GM12878 (cell line): ENCODE data around the gene CFAP61. TPM values are rescaled to one million over a fixed set of nuclear protein-coding genes. Genes with fewer than 3 reads are reported as not detected.
A peak's percentile ranks its signal among the peaks of the same experiment; 100 is the strongest.

Source experiments
- ATAC-seq: fragments of 200-7000 bp; cut with Tn5 transposase; 3 replicates; pipeline ENCODE4 v1.9.1; 2020; ENCODE audit warnings: mild to moderate bottlenecking, moderate library complexity
- BruUV-seq: library from RNA; stranded (reverse); fragments of 400-500 nt; replicated peaks from 2 replicates; lab custom pipeline; 2021; lab: Mats Ljungman, UMichigan
- CTCF ChIA-PET: fragments of 300-600 bp; sonication (Branson Sonifier 250); formaldehyde crosslinking; extraction: SDS; loops from one replicate; lab custom pipeline; 2021; ENCODE audit warnings: inconsistent platforms; lab: Yijun Ruan, JAX
- POLR2A ChIA-PET: fragments of 350-600 bp; formaldehyde crosslinking; extraction: SDS; loops from one replicate; lab custom pipeline; 2021; ENCODE audit warnings: inconsistent platforms; lab: Charles Lee
- RAD21 ChIA-PET: fragments of 300-600 bp; sonication (Branson Sonifier 250); formaldehyde crosslinking; loops from one replicate; lab custom pipeline; 2023; ENCODE audit warnings: antibody characterized with exemption; ENCODE audit not compliant: unreplicated experiment; lab: Charles Lee
- SMC1A ChIA-PET: fragments of 300-600 bp; sonication (Branson Sonifier 250); formaldehyde crosslinking; loops from one replicate; lab custom pipeline; 2023; ENCODE audit not compliant: unreplicated experiment, uncharacterized antibody; lab: Charles Lee
- DNase-seq: peaks from one replicate; pipeline ENCODE4 v3.0.0-alpha.2; 2011; ENCODE audit warnings: low read depth, low spot score
- FAIRE-seq: peaks from 3 replicates; lab custom pipeline; 2011; peaks lifted over from hg19 to GRCh38; lab: Jason Lieb, UNC
- H2AFZ ChIP-seq: 2 replicates; pipeline ENCODE4 v1.6.0; 2011; ENCODE audit warnings: low read depth, low read length, control low read depth; ENCODE audit not compliant: control insufficient read depth
- H3K27ac ChIP-seq: 2 replicates; pipeline ENCODE4 v1.5.1; 2011; ENCODE audit warnings: control low read depth; ENCODE audit not compliant: control insufficient read depth, insufficient read depth
- H3K27me3 ChIP-seq, 2 experiments: replicated peaks in 1 of 2; 2 replicates each; pipeline versions ENCODE4 v1.6.0 to v1.6.1; 2011; ENCODE audit warnings: low read length in 1 of 2; ENCODE audit not compliant: control insufficient read depth in 2 of 2, insufficient read depth in 2 of 2
- H3K36me3 ChIP-seq, 2 experiments: 2 replicates each; pipeline ENCODE4 v1.5.1; 2011; ENCODE audit warnings: low read length in 1 of 2; ENCODE audit not compliant: control insufficient read depth in 2 of 2, insufficient read depth in 2 of 2
- H3K4me1 ChIP-seq: 2 replicates; pipeline ENCODE4 v1.6.1; 2011; ENCODE audit warnings: mild to moderate bottlenecking, low read length, moderate library complexity, mixed read lengths; ENCODE audit not compliant: control insufficient read depth, insufficient read depth
- H3K4me2 ChIP-seq: 2 replicates; pipeline ENCODE4 v1.6.0; 2011; ENCODE audit warnings: control low read depth; ENCODE audit not compliant: control insufficient read depth, insufficient read depth
- H3K4me3 ChIP-seq: fragments of 200-600 bp; sonication (generic); 2 replicates; pipeline ENCODE4 v1.5.1; 2016
- H3K79me2 ChIP-seq: 2 replicates; pipeline ENCODE4 v1.6.0; 2011; ENCODE audit warnings: low read length; ENCODE audit not compliant: control insufficient read depth, insufficient read depth
- H3K9ac ChIP-seq: 2 replicates; pipeline ENCODE4 v1.8.0; 2011; ENCODE audit warnings: low read length, control low read depth, mixed read lengths; ENCODE audit not compliant: control insufficient read depth, insufficient read depth
- H3K9me3 ChIP-seq: replicated peaks from 3 replicates; pipeline ENCODE4 v1.5.1; 2011; ENCODE audit warnings: mild to moderate bottlenecking, low read length; ENCODE audit not compliant: control insufficient read depth, insufficient read depth
- H4K20me1 ChIP-seq: 2 replicates; pipeline ENCODE4 v1.6.0; 2011; ENCODE audit not compliant: control insufficient read depth, insufficient read depth
- CHD1 ChIP-seq: IDR thresholded peaks from 2 replicates; pipeline ENCODE4 v1.6.1; 2012; ENCODE audit warnings: low read depth, low read length, improper control_type of control experiment
- DPF2 ChIP-seq: fragments of 450-650 bp; IDR thresholded peaks from 2 replicates; pipeline ENCODE4 v1.6.1; 2017; ENCODE audit warnings: mild to moderate bottlenecking
- EP300 ChIP-seq, 2 experiments: fragments of 150-350 bp in 1 of 2; IDR thresholded peaks; 2 replicates each; pipeline ENCODE4 v1.6.1; 2011 to 2012; ENCODE audit warnings: low read depth in 2 of 2, low read length in 2 of 2, borderline replicate concordance in 1 of 2, improper control_type of control experiment in 1 of 2, inconsistent platforms in 1 of 2; ENCODE audit not compliant: control insufficient read depth in 1 of 2
- FOXM1 ChIP-seq: IDR thresholded peaks from 2 replicates; pipeline ENCODE4 v1.6.1; 2012; ENCODE audit warnings: low read depth, mild to moderate bottlenecking, inconsistent platforms, low read length, moderate library complexity
- GATAD2B ChIP-seq: fragments of 450-650 bp; conservative IDR thresholded peaks from 2 replicates; pipeline ENCODE4 v1.6.1; 2017; ENCODE audit warnings: low read depth, mild to moderate bottlenecking, moderate library complexity
- HDAC6 ChIP-seq: fragments of 200-600 bp; sonication (generic); IDR thresholded peaks from one replicate; pipeline ENCODE4 v1.8.0; 2017; ENCODE audit warnings: antibody characterized with exemption; ENCODE audit not compliant: unreplicated experiment
- KLF5 ChIP-seq: fragments of 450-650 bp; IDR thresholded peaks from 2 replicates; pipeline ENCODE4 v1.6.1; 2014; ENCODE audit warnings: mild to moderate bottlenecking; ENCODE audit not compliant: partially characterized antibody
- LARP7 ChIP-seq: fragments of 450-650 bp; IDR thresholded peaks from 2 replicates; pipeline ENCODE4 v1.6.1; 2017; ENCODE audit warnings: mild to moderate bottlenecking
- MEF2A ChIP-seq: IDR thresholded peaks from 2 replicates; pipeline ENCODE4 v1.6.1; 2011; ENCODE audit warnings: low read depth, mild to moderate bottlenecking, low read length, moderate library complexity; ENCODE audit not compliant: insufficient read depth
- NFXL1 ChIP-seq: fragments of 450-650 bp; IDR thresholded peaks from 2 replicates; pipeline ENCODE4 v1.6.1; 2017; ENCODE audit warnings: antibody characterized with exemption, mild to moderate bottlenecking, borderline replicate concordance
- POU2F2 ChIP-seq: IDR thresholded peaks from 3 replicates; pipeline ENCODE4 v1.6.1; 2011; ENCODE audit warnings: low read depth, mild to moderate bottlenecking, low read length, borderline replicate concordance
- RB1 ChIP-seq: fragments of 450-650 bp; formaldehyde crosslinking; IDR thresholded peaks from 2 replicates; pipeline ENCODE4 v1.6.1; 2017; ENCODE audit warnings: mild to moderate bottlenecking, borderline replicate concordance
- SMARCA5 ChIP-seq: fragments of 450-650 bp; IDR thresholded peaks from 2 replicates; pipeline ENCODE4 v1.6.1; 2017; ENCODE audit warnings: mild to moderate bottlenecking
- TAF1 ChIP-seq: IDR thresholded peaks from 2 replicates; pipeline ENCODE4 v1.6.1; 2011; ENCODE audit warnings: mild to moderate bottlenecking, low read depth, low read length, borderline replicate concordance
- TARDBP ChIP-seq: IDR thresholded peaks from 2 replicates; pipeline ENCODE4 v1.6.1; 2016; ENCODE audit warnings: borderline replicate concordance
- TCF3 ChIP-seq: IDR thresholded peaks from 2 replicates; pipeline ENCODE4 v1.6.1; 2012; ENCODE audit warnings: low read depth, mild to moderate bottlenecking, low read length, borderline replicate concordance; ENCODE audit not compliant: insufficient read depth
- TCF7 ChIP-seq: IDR thresholded peaks from 2 replicates; pipeline ENCODE4 v1.6.1; 2014; ENCODE audit warnings: antibody characterized with exemption, borderline replicate concordance
- ZBED1 ChIP-seq: IDR thresholded peaks from 2 replicates; pipeline ENCODE4 v1.6.1; 2016; ENCODE audit warnings: borderline replicate concordance
- ZNF24 ChIP-seq: fragments of 450-650 bp; IDR thresholded peaks from 2 replicates; pipeline ENCODE4 v1.6.1; 2017; ENCODE audit warnings: antibody characterized with exemption, mild to moderate bottlenecking
- ZNF274 ChIP-seq: IDR thresholded peaks from one replicate; pipeline ENCODE4 v1.8.0; 2011; ENCODE audit not compliant: insufficient read length, insufficient read depth
- WGBS: methylation state at CpG from one replicate; pipeline ENCODE4 v1.1.6; 2016; ENCODE audit warnings: low lambda C conversion rate; ENCODE audit not compliant: insufficient replicate concordance, insufficient coverage; ENCODE audit errors: missing lambda C conversion rate; 5-methylcytosine and 5-hydroxymethylcytosine counted together
- in situ Hi-C: fragments of 300-500 bp; cut with MboI; formaldehyde crosslinking; loops from 9 replicates; pipeline ENCODE4 v1.14.3; 2018; ENCODE audit warnings: mixed read lengths
- intact Hi-C: fragments of 100-400 bp; cut with micrococcal nuclease; formaldehyde crosslinking; loops from one replicate; pipeline ENCODE4 v1.14.2; 2022; ENCODE audit not compliant: unreplicated experiment
- polyA plus RNA-seq, 11 experiments: library from polyadenylated mRNA; depleted of rRNA in 4 of 11; unstranded in 6 of 11; stranded (reverse) in 5 of 11; fragments of >200 nt; fragmentation: Nextera tagmentation in 4 of 11; fragmentation: Illumina TruSeq in 1 of 11; extraction: Ambion mirVana in 4 of 11; extraction: Trizol in 1 of 11; gene quantifications; 1 replicate in 1 of 11; 2 replicates in 10 of 11; pipeline versions ENCODE4 v1.2.1 to v1.2.3, GENCODE V29; 2011 to 2016; ENCODE audit warnings: inconsistent platforms in 2 of 11, missing spikeins in 2 of 11, low read depth in 1 of 11
- total RNA-seq, 4 experiments: library from RNA; depleted of rRNA in 3 of 4; stranded (reverse); fragments of >200 nt in 3 of 4; fragmentation: Illumina TruSeq in 1 of 4; extraction: Trizol in 1 of 4; gene quantifications; 2 replicates each; pipeline versions ENCODE4 v1.2.1 to v1.2.3, GENCODE V29; 2013 to 2021
- TF ChIP-seq, protein P1 (sequence below): IDR thresholded peaks from 2 replicates; pipeline ENCODE4 v1.6.1; 2011; ENCODE audit warnings: low read depth, low read length, improper control_type of control experiment, borderline replicate concordance
- TF ChIP-seq, protein P2 (sequence below): fragments of 450-650 bp; IDR thresholded peaks from 2 replicates; pipeline ENCODE4 v1.6.1; 2018; ENCODE audit warnings: borderline replicate concordance, mild to moderate bottlenecking; ENCODE audit not compliant: partially characterized antibody

Gene CFAP61
- total and polyA plus RNA-seq, 10 of the 15 experiments (the other 5 are each of a cell fraction or from before 2014, with no cell fraction given): 0.11 to 0.41 (median 0.24) TPM; not detected in 7

DNA sequence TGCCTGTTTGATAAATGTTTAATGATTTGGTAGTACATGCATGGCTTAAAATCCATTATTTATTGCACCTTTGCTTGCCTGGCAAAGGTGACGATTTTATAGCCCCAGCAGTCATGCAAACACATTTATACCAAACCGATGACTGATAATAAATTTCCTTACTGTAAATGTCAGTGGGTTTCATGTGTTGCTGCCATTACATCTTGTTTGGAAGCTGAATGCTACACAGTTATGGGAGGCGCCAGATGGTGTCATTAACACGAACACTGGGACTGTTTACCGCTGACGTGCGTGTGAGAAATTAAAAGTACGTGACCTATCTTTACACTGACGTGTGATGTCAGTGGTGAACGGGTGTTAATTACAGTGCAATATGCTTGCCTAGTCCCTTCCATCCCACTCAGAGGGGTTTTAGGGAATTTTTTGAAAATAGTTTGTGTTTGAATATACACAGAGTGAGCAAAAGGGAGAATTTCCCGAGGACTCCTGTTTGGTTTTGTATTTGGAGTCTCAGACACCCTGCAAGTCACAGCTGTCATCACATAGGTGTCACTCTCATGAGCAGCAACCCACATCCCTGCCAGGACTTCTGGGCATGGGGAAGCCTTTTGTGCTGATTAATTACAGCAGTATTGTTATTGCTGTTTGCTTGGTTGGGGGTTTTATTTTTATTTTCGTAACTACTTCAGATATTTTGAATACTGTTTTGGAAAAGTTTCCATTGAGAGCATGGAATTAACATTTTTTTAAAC lies 163.8 kb downstream of the CFAP61 start (continued):
- no peak for TF ChIP-seq TAF1
- peak; percentile 59 for TF ChIP-seq DPF2
- TF ChIP-seq TARDBP: no peak
- no peak for TF ChIP-seq ZNF24
- TF ChIP-seq, protein P1, sequence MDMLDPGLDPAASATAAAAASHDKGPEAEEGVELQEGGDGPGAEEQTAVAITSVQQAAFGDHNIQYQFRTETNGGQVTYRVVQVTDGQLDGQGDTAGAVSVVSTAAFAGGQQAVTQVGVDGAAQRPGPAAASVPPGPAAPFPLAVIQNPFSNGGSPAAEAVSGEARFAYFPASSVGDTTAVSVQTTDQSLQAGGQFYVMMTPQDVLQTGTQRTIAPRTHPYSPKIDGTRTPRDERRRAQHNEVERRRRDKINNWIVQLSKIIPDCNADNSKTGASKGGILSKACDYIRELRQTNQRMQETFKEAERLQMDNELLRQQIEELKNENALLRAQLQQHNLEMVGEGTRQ: no peak
- no peak for TF ChIP-seq KLF5
- TF ChIP-seq GATAD2B: 0 out of 2 replicates have a peak, but pooled peaks have one; percentile 22
- TF ChIP-seq ZNF274: no peak
- no peak for TF ChIP-seq FOXM1
- TF ChIP-seq EP300 (IDR thresholded peaks at IDR 0.05; ENCODE audit: borderline replicate concordance in 1 of 2, control insufficient read depth in 1 of 2, low read depth in 2 of 2, low read length in 2 of 2): peak in 1 of 2 experiments; percentile 61; a peak in 1 of 4 replicates
- TF ChIP-seq TCF7: no peak
- TF ChIP-seq POU2F2: no peak

DNA sequence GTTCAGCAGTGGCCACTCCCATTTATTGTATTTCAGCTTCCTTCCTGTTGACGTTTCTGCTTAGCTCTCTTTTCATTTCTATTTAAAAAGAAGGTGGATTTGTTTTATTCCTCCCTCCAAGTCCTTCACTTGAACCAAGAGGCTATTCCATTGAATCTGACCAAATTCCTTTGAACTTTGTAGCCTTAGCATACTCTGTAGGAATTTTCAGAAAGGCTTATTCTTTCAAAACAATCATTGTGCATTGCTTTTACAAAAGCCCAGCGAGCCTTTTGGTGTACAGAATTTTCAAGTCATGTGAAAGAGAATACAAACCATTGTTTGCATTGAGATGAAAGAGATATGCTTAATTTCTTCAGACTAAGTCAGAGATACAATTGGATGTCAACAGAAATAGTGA lies 164.6 kb downstream of the CFAP61 start:
- 2% methylated on average over 2 of the region's 2 CpGs for WGBS
- Histone ChIP-seq H4K20me1 (no peaks in the 10 kb centered on the region), H3K4me2 (no peak overlapping the region), H3K27ac (no peak overlapping the region), H3K79me2 (no peaks in the 10 kb centered on the region), H3K9ac (no peak overlapping the region), H3K4me1 (no peaks in the 10 kb centered on the region), H3K9me3 (peaks cover 3% of the 10 kb centered on the region; the same call in 2 of the 3 replicates), H3K4me3 (no peak overlapping the region), H3K36me3 (no peaks in the 10 kb centered on the region), H2AFZ (no peak overlapping the region), H3K27me3 (no peaks in the 10 kb centered on the region)
- FAIRE-seq (no peak), ATAC-seq (no peak), DNase-seq (no peak)
- intact Hi-C loops (no loop called here), in situ Hi-C loops (no loop called here)
- RAD21 ChIA-PET: no interaction called here
- CTCF ChIA-PET: no interaction called here
- BruUV-seq: no TSS peak
- POLR2A ChIA-PET: no interaction called here
- SMC1A ChIA-PET: interaction anchor here (0.8 to 1.7 kb wide), 2 partner anchors 21 to 51 kb away, joined by 3 read pairs; no protein-coding TSS in a partner anchor
- TF ChIP-seq MEF2A: no peak
- TF ChIP-seq LARP7: no peak
- TF ChIP-seq SMARCA5: no peak
- no peak for TF ChIP-seq RB1
- TF ChIP-seq NFXL1: no peak
- no peak for TF ChIP-seq CHD1
- TF ChIP-seq, protein P2, sequence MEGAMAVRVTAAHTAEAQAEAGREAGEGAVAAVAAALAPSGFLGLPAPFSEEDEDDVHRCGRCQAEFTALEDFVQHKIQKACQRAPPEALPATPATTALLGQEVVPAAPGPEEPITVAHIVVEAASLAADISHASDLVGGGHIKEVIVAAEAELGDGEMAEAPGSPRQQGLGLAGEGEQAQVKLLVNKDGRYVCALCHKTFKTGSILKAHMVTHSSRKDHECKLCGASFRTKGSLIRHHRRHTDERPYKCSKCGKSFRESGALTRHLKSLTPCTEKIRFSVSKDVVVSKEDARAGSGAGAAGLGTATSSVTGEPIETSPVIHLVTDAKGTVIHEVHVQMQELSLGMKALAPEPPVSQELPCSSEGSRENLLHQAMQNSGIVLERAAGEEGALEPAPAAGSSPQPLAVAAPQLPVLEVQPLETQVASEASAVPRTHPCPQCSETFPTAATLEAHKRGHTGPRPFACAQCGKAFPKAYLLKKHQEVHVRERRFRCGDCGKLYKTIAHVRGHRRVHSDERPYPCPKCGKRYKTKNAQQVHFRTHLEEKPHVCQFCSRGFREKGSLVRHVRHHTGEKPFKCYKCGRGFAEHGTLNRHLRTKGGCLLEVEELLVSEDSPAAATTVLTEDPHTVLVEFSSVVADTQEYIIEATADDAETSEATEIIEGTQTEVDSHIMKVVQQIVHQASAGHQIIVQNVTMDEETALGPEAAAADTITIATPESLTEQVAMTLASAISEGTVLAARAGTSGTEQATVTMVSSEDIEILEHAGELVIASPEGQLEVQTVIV: no peak
- TF ChIP-seq ZBED1: no peak
- TF ChIP-seq HDAC6: no peak
- TF ChIP-seq TCF3: no peak
